Measurements from ENCODE around the gene ST3GAL4. TPM values are rescaled to one million over a fixed set of nuclear protein-coding genes. Genes with fewer than 3 reads are reported as not detected.

The ST3GAL4 gene
- total RNA-seq, 1 experiment from 2014 or later: 46.2 TPM

- CTCF ChIA-PET: interaction anchor here (0.8 to 1.1 kb wide), 2 partner anchors 66 to 75 kb away, joined by 3 to 4 read pairs; no protein-coding TSS in a partner anchor
- intact Hi-C loops (cut with micrococcal nuclease; ENCODE audit: unreplicated experiment): loop anchor here (1.0 to 2.0 kb wide), 3 partner anchors 24 to 64 kb away; no protein-coding TSS in a partner anchor
- Histone ChIP-seq H3K4me1 (replicated peaks; ENCODE audit: insufficient read depth) (peaks cover 62% of the 10 kb centered on the region), H2AFZ (no peak overlapping the region), H3K4me3 (peak overlapping the region; percentile 45; the same call in 1 of the 2 replicates), H3K36me3 (ENCODE audit: low read depth) (peaks cover 11% of the 10 kb centered on the region), H3K4me2 (peak overlapping the region; percentile 85), H3K9me3 (ENCODE audit: insufficient read depth, low read depth) (no peaks in the 10 kb centered on the region), H3K27ac (peak overlapping the region; percentile 91), H4K20me1 (ENCODE audit: insufficient read depth) (no peaks in the 10 kb centered on the region), H3K27me3 (ENCODE audit: insufficient read depth, low read depth) (no peaks in the 10 kb centered on the region), H3F3A (ENCODE audit: insufficient read depth, low read depth) (peaks cover 43% of the 10 kb centered on the region; the same call in 1 of the 2 replicates), H3K79me2 (ENCODE audit: low read depth) (peaks cover 38% of the 10 kb centered on the region), H3K9me2 (ENCODE audit: insufficient read depth) (no peaks in the 10 kb centered on the region)
- POLR2A ChIA-PET (ENCODE audit: unreplicated experiment): interaction anchor here (0.6 to 1.2 kb wide), 2 partner anchors 64 to 1915 kb away, joined by 3 to 4 read pairs; no protein-coding TSS in a partner anchor
- DNase-seq: peak; percentile 89 to 94
- TF ChIP-seq EZH2 (IDR thresholded peaks at IDR 0.05; ENCODE audit: low read depth) (no peak), CTCF (conservative IDR thresholded peaks at IDR 0.05) (no peak)
- TSS peak; percentile 20 for BruUV-seq (replicated peaks)
These were observed 50.4 kb downstream of the ST3GAL4 start for GRCh38 chr11:126405906-126406305.

- Histone ChIP-seq H3K9me3 (ENCODE audit: insufficient read depth, low read depth) (no peaks in the 10 kb centered on the region), H4K20me1 (ENCODE audit: insufficient read depth) (no peaks in the 10 kb centered on the region), H3K9me2 (ENCODE audit: insufficient read depth) (no peaks in the 10 kb centered on the region), H3K4me1 (replicated peaks; ENCODE audit: insufficient read depth) (peaks cover 57% of the 10 kb centered on the region), H3K4me3 (peak overlapping the region; percentile 21; the same call in 1 of the 2 replicates), H3K36me3 (ENCODE audit: low read depth) (peaks cover 11% of the 10 kb centered on the region), H2AFZ (no peak overlapping the region), H3K27me3 (ENCODE audit: insufficient read depth, low read depth) (no peaks in the 10 kb centered on the region), H3K27ac (peak overlapping the region; percentile 48), H3F3A (ENCODE audit: insufficient read depth, low read depth) (peaks cover 43% of the 10 kb centered on the region; the same call in 1 of the 2 replicates), H3K79me2 (ENCODE audit: low read depth) (peaks cover 38% of the 10 kb centered on the region), H3K4me2 (peak overlapping the region; percentile 85)
- intact Hi-C loops (cut with micrococcal nuclease; ENCODE audit: unreplicated experiment): loop anchor here (1.0 to 2.0 kb wide), 2 partner anchors 24 to 64 kb away; no protein-coding TSS in a partner anchor
- ChIA-PET CTCF (interaction anchor here (0.8 kb wide), 1 partner anchor 75 kb away, joined by 3 read pairs; no protein-coding TSS in a partner anchor), POLR2A (ENCODE audit: unreplicated experiment) (interaction anchor here (1.2 kb wide), 1 partner anchor 64 kb away, joined by 4 read pairs; no protein-coding TSS in a partner anchor)
- no TSS peak for BruUV-seq (replicated peaks)
- DNase-seq: no peak
- no peak for TF ChIP-seq EZH2 (IDR thresholded peaks at IDR 0.05; ENCODE audit: low read depth)
- no peak for TF ChIP-seq CTCF (conservative IDR thresholded peaks at IDR 0.05)
These were observed 50.9 kb downstream of the ST3GAL4 start for GRCh38 chr11:126406368-126406767.

GRCh38 chr11:126407101-126407521 lies 51.6 kb downstream of the ST3GAL4 start:
- H3K4me2 ChIP-seq: peak overlapping the region; percentile 85; the same call in 1 of the 2 replicates
- no peak for DNase-seq
- no peak overlapping the region for H3K27ac ChIP-seq
- peaks cover 11% of the 10 kb centered on the region for H3K36me3 ChIP-seq (ENCODE audit: low read depth)
- peaks cover 50% of the 10 kb centered on the region for H3K4me1 ChIP-seq (replicated peaks; ENCODE audit: insufficient read depth)
- peaks cover 38% of the 10 kb centered on the region for H3K79me2 ChIP-seq (ENCODE audit: low read depth)
- H2AFZ ChIP-seq: no peak overlapping the region
- ChIA-PET POLR2A (ENCODE audit: unreplicated experiment) (no interaction called here), CTCF (no interaction called here)
- TF ChIP-seq CTCF (conservative IDR thresholded peaks at IDR 0.05) (no peak), EZH2 (IDR thresholded peaks at IDR 0.05; ENCODE audit: low read depth) (no peak)
- no TSS peak for BruUV-seq (replicated peaks)
- no peaks in the 10 kb centered on the region for H3K27me3 ChIP-seq (ENCODE audit: insufficient read depth, low read depth)
- no peak overlapping the region for H3K4me3 ChIP-seq
- peaks cover 37% of the 10 kb centered on the region; the same call in 1 of the 2 replicates for H3F3A ChIP-seq (ENCODE audit: insufficient read depth, low read depth)
- intact Hi-C loops (cut with micrococcal nuclease; ENCODE audit: unreplicated experiment): loop anchor here (2.0 kb wide), 1 partner anchor 24 kb away; no protein-coding TSS in a partner anchor
- H3K9me2 ChIP-seq (ENCODE audit: insufficient read depth): no peaks in the 10 kb centered on the region
- no peaks in the 10 kb centered on the region for H3K9me3 ChIP-seq (ENCODE audit: insufficient read depth, low read depth)
- no peaks in the 10 kb centered on the region for H4K20me1 ChIP-seq (ENCODE audit: insufficient read depth)

All from PC-9 (cell line).